ENCODE measurements around the gene FAM3D. TPM values are rescaled to one million over a fixed set of nuclear protein-coding genes. Genes with fewer than 3 reads are reported as not detected.

Gene FAM3D
- total and polyA plus RNA-seq, 4 donors, result 0.09 TPM; not detected in 3

GRCh38 chr3:58668247-58668646 is 1.7 kb upstream of the FAM3D start (continued):
- TF ChIP-seq REST (IDR thresholded peaks at IDR 0.05), result no peak
- no peak for TF ChIP-seq TAF1 (conservative IDR thresholded peaks at IDR 0.05)
- TF ChIP-seq, protein P1, sequence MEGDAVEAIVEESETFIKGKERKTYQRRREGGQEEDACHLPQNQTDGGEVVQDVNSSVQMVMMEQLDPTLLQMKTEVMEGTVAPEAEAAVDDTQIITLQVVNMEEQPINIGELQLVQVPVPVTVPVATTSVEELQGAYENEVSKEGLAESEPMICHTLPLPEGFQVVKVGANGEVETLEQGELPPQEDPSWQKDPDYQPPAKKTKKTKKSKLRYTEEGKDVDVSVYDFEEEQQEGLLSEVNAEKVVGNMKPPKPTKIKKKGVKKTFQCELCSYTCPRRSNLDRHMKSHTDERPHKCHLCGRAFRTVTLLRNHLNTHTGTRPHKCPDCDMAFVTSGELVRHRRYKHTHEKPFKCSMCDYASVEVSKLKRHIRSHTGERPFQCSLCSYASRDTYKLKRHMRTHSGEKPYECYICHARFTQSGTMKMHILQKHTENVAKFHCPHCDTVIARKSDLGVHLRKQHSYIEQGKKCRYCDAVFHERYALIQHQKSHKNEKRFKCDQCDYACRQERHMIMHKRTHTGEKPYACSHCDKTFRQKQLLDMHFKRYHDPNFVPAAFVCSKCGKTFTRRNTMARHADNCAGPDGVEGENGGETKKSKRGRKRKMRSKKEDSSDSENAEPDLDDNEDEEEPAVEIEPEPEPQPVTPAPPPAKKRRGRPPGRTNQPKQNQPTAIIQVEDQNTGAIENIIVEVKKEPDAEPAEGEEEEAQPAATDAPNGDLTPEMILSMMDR (IDR thresholded peaks at IDR 0.05; ENCODE audit: low read depth, low read length, missing input control), result no peak

GRCh38 chr3:58667704-58668103 is 1.1 kb upstream of the FAM3D start:
- Histone ChIP-seq H3K9me3 (ENCODE audit: control insufficient read depth in 4 of 4, low read length in 3 of 4) (no peaks in the 10 kb centered on the region), H3K9ac (ENCODE audit: low read depth in 1 of 2, low read length in 2 of 2) (no peak overlapping the region), H3K27me3 (ENCODE audit: control insufficient read depth in 4 of 4, insufficient read depth in 4 of 4, low read length in 3 of 4) (no peaks in the 10 kb centered on the region), H3K4me3 (ENCODE audit: low read depth in 1 of 3, low read length in 3 of 3) (no peak overlapping the region), H3K27ac (ENCODE audit: low read depth in 1 of 2, low read length in 2 of 2) (no peak overlapping the region), H3K36me3 (ENCODE audit: control insufficient read depth in 4 of 4, insufficient read depth in 3 of 4, low read depth in 1 of 4, low read length in 3 of 4) (no peaks in the 10 kb centered on the region), H3K4me1 (ENCODE audit: control insufficient read depth in 4 of 4, insufficient read depth in 4 of 4, low read length in 3 of 4) (no peaks in the 10 kb centered on the region)
- DNase-seq (ENCODE audit: low spot score), result no peak
- 75% methylated on average over 6 of the region's 6 CpGs for WGBS
- no peak for TF ChIP-seq NR2F2 (IDR thresholded peaks at IDR 0.05)
- TF ChIP-seq, protein P2, sequence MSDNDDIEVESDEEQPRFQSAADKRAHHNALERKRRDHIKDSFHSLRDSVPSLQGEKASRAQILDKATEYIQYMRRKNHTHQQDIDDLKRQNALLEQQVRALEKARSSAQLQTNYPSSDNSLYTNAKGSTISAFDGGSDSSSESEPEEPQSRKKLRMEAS (IDR thresholded peaks at IDR 0.05), result no peak

DNA sequence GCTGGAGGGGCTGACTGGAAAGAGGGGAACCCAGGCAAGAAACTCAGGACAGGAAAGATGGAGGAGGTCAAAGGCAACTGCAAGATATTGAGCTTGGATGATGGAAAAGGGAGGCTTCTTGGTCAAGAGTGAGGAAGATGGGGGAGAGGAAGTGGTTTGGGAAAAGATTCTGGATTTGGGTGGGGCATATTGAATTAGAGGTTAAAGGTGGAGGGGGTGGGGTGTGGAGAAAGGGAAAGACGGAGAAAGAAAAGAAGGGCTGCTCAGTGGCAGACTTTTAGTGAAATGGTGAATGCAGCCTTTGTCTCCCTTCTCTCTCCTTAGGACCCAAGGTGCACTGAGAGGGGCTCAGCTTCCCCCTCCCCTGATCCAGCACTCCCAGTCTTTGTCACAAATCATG is 655 bp upstream of the FAM3D start:
- DNase-seq (ENCODE audit: low spot score), result no peak
- Histone ChIP-seq H3K36me3 (ENCODE audit: control insufficient read depth in 4 of 4, insufficient read depth in 3 of 4, low read depth in 1 of 4, low read length in 3 of 4) (no peaks in the 10 kb centered on the region), H3K4me1 (ENCODE audit: control insufficient read depth in 4 of 4, insufficient read depth in 4 of 4, low read length in 3 of 4) (no peaks in the 10 kb centered on the region), H3K27ac (ENCODE audit: low read depth in 1 of 2, low read length in 2 of 2) (no peak overlapping the region), H3K27me3 (ENCODE audit: control insufficient read depth in 4 of 4, insufficient read depth in 4 of 4, low read length in 3 of 4) (no peaks in the 10 kb centered on the region), H3K9me3 (ENCODE audit: control insufficient read depth in 4 of 4, low read length in 3 of 4) (no peaks in the 10 kb centered on the region), H3K9ac (ENCODE audit: low read depth in 1 of 2, low read length in 2 of 2) (no peak overlapping the region), H3K4me3 (ENCODE audit: low read depth in 1 of 3, low read length in 3 of 3) (no peak overlapping the region)
- WGBS, result 84% methylated on average over 1 of the region's 1 CpG
- TF ChIP-seq, protein P1 (IDR thresholded peaks at IDR 0.05; ENCODE audit: low read depth, low read length, missing input control), result no peak
- no peak for TF ChIP-seq JUND (IDR thresholded peaks at IDR 0.05)
- no peak for TF ChIP-seq GABPA (IDR thresholded peaks at IDR 0.05 in 1 of 2, conservative IDR thresholded peaks at IDR 0.05 in 1 of 2)
- no peak for TF ChIP-seq RAD21 (IDR thresholded peaks at IDR 0.05)
- TF ChIP-seq HNF4A (conservative IDR thresholded peaks at IDR 0.05), result no peak
- TF ChIP-seq REST (IDR thresholded peaks at IDR 0.05), result no peak
- no peak for TF ChIP-seq TAF1 (conservative IDR thresholded peaks at IDR 0.05)
- TF ChIP-seq YY1 (IDR thresholded peaks at IDR 0.05), result no peak
- no peak for TF ChIP-seq FOXA1 (IDR thresholded peaks at IDR 0.05)
- no peak for TF ChIP-seq FOXA2 (IDR thresholded peaks at IDR 0.05)
